Epithelial cell of proximal tubule (primary cell): ENCODE data around the gene GLRA1. TPM values are rescaled to one million over a fixed set of nuclear protein-coding genes. Genes with fewer than 3 reads are reported as not detected.

Experiments used
- DNase-seq: peaks from one replicate; pipeline ENCODE4 v3.0.0-alpha.2; 2011; ENCODE audit warnings: low read depth
- H3K4me3 ChIP-seq: 2 replicates; pipeline ENCODE4 v1.5.1; 2011; ENCODE audit warnings: low read depth, mild to moderate bottlenecking, low read length
- total RNA-seq: library from RNA; depleted of rRNA; stranded (reverse); fragments of >200 nt; gene quantifications from 2 replicates; pipeline ENCODE4 v1.2.3, GENCODE V29; 2015
- TF ChIP-seq, protein P1 (sequence below): conservative IDR thresholded peaks from 2 replicates; pipeline ENCODE4 v1.5.1; 2012; ENCODE audit warnings: low read depth, mild to moderate bottlenecking, low read length

The GLRA1 gene
- total RNA-seq, 1 donor from 2014 or later = not detected

- TF ChIP-seq, protein P1, sequence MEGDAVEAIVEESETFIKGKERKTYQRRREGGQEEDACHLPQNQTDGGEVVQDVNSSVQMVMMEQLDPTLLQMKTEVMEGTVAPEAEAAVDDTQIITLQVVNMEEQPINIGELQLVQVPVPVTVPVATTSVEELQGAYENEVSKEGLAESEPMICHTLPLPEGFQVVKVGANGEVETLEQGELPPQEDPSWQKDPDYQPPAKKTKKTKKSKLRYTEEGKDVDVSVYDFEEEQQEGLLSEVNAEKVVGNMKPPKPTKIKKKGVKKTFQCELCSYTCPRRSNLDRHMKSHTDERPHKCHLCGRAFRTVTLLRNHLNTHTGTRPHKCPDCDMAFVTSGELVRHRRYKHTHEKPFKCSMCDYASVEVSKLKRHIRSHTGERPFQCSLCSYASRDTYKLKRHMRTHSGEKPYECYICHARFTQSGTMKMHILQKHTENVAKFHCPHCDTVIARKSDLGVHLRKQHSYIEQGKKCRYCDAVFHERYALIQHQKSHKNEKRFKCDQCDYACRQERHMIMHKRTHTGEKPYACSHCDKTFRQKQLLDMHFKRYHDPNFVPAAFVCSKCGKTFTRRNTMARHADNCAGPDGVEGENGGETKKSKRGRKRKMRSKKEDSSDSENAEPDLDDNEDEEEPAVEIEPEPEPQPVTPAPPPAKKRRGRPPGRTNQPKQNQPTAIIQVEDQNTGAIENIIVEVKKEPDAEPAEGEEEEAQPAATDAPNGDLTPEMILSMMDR = no peak
- no peak for DNase-seq
- no peak overlapping the region for H3K4me3 ChIP-seq
Measured at GRCh38 chr5:151800532-151800931, 124.1 kb downstream of the GLRA1 start.

GRCh38 chr5:151799407-151799806 is 125.2 kb downstream of the GLRA1 start:
- no peak for DNase-seq
- TF ChIP-seq, protein P1 = no peak
- no peak overlapping the region for H3K4me3 ChIP-seq

DNA sequence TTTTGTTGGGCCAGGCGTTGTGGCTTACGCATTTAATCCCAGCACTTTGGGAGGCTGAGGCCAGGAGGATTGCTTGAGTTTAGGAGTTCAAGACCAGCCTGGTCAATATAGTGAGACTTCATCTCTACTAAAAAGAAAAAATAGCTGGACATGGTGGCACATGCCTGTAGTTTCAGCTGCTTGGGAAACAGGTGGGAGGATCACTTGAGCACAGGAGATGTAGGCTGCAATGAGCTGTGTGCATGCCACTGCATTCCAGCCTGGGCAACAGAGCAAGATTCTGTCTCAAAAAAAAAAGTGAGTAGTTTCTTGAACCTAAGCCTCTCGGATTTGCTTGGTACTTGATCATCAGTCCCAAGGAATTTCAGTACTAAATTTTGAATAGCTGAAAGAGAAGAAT is 126.0 kb downstream of the GLRA1 start:
- no peak overlapping the region for H3K4me3 ChIP-seq
- TF ChIP-seq, protein P1 = no peak
- no peak for DNase-seq

DNA sequence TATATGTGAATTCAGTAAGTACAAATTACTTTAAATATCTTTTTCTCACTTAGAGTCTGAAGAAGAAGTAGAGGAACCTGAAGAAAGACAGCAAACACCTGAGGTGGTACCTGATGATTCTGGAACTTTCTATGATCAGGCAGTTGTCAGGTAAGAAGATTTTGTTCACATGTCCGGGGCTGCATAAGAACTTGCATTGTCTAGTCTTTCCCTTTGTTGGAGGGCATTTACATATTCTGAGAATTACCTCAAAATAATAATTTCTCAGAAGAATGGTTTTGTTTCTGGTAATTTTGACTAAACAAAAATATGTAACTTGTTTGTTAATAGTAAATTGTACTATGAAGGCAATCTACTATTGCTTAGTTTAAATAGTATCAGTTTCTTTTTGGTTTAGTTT is 129.2 kb downstream of the GLRA1 start:
- no peak for DNase-seq
- TF ChIP-seq, protein P1 = no peak

GRCh38 chr5:151793358-151793757 is 131.3 kb downstream of the GLRA1 start:
- no peak for DNase-seq
- H3K4me3 ChIP-seq = no peak overlapping the region
- TF ChIP-seq, protein P1 = no peak

More for the DNA sequence above, 129.2 kb downstream of the GLRA1 start:
- no peak overlapping the region for H3K4me3 ChIP-seq

DNA sequence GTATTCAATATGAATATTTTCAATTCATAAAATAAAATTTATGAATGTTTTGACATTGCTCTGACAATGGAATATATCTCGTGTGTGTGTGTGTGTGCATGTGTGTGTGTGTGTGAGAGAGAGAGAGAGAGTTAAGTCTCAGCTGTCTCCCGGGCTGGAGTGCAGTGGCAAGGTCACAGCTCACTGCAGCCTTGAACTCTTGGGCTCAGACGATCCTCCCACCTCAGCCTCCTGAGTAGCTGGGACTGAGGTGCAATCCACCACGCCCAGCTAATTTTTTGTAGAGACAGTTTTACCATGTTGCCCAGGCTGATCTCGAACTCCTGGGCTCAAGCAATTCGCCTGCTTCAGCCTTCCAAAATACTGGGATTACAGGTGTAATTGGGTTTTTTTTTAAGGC is 136.8 kb downstream of the GLRA1 start:
- H3K4me3 ChIP-seq = no peak overlapping the region
- no peak for DNase-seq
- TF ChIP-seq, protein P1 = no peak

- no peak overlapping the region for H3K4me3 ChIP-seq
- no peak for DNase-seq
- TF ChIP-seq, protein P1 = no peak
Measured at GRCh38 chr5:151786468-151786867, 138.2 kb downstream of the GLRA1 start.
